Pancreas (tissue), 10 donors: ENCODE results near the gene PARL. TPM values are rescaled to one million over a fixed set of nuclear protein-coding genes. Genes with fewer than 3 reads are reported as not detected.

Experiments used
- ATAC-seq, 4 donors: fragments of 200-7000 bp; cut with Tn5 transposase; one replicate each; pipeline versions ENCODE4 v1.8.0 to v1.9.1; 2020; ENCODE audit warnings: mild to moderate bottlenecking in 4 of 4, moderate library complexity in 4 of 4
- DNase-seq, 6 donors: peaks; one replicate each; pipeline ENCODE4 v3.0.0-alpha.2; 2020
- FAIRE-seq: peaks from 2 replicates; lab custom pipeline; 2012; peaks lifted over from hg19 to GRCh38; lab: Jason Lieb, UNC
- H3K27ac ChIP-seq, 4 donors: fragments of 200-600 bp; sonication (generic); 1 replicate in 3 of 4; 2 replicates in 1 of 4; pipeline versions ENCODE4 v1.5.0 to v1.8.0; 2020
- H3K27me3 ChIP-seq, 4 donors: fragments of 200-600 bp; one replicate each; pipeline ENCODE4 v1.8.0; 2021
- H3K36me3 ChIP-seq, 3 donors: fragments of 200-600 bp; sonication (generic) in 1 of 3; one replicate each; pipeline versions ENCODE4 v1.5.0 to v1.8.0; 2020 to 2021
- H3K4me1 ChIP-seq, 3 donors: fragments of 200-600 bp; one replicate each; pipeline ENCODE4 v1.8.0; 2021
- H3K4me3 ChIP-seq, 4 donors: fragments of 200-600 bp; sonication (generic) in 2 of 4; one replicate each; pipeline versions ENCODE4 v1.5.0 to v1.8.0; 2020 to 2021
- H3K9me3 ChIP-seq, 4 donors: fragments of 200-600 bp; one replicate each; pipeline ENCODE4 v1.8.0; 2021
- CTCF ChIP-seq, 4 donors: fragments of 200-600 bp; sonication (generic) in 3 of 4; IDR thresholded peaks; one replicate each; pipeline versions ENCODE4 v1.5.0 to v1.8.0; 2021; ENCODE audit warnings: antibody characterized with exemption in 4 of 4
- WGBS, 2 donors: extraction: QIAGEN DNeasy Blood & Tissue Kit; methylation state at CpG; one replicate each; pipeline ENCODE4 v1.1.7; 2013; 5-methylcytosine and 5-hydroxymethylcytosine counted together
- intact Hi-C, 3 donors: fragments of 100-400 bp; cut with DNase I; formaldehyde crosslinking; loops; one replicate each; pipeline versions ENCODE4 v1.11.1 to v1.14.2; 2022
- polyA plus RNA-seq, 2 donors: library from polyadenylated mRNA; stranded (reverse); fragments of 200-250 nt; gene quantifications; one replicate each; pipeline ENCODE4 v1.2.3, GENCODE V29; 2013
- total RNA-seq, 6 donors: library from RNA; stranded (reverse); fragmentation: NEBNext Ultra II Directional in 4 of 6; extraction: Animal tissue kit (Norgen Biotek cat#: 25700) in 4 of 6; gene quantifications; one replicate each; pipeline versions ENCODE4 v1.2.1 to v1.2.4, GENCODE V29; 2021 to 2023
- donor health status: healthy with polysubstance abuse.
- donor health status: DM: no; HTN: no; CAD: no; lungs with moderate emphysema.
- donor health status: DM: no; HTN: no; CAD: no.
- donor health status: control.
- donor health status: control.
- donor health status: Bipolar disorder and iron deficiency.
- donor health status: DM: yes; HTN: yes; CAD: no.
- donor health status: DM: no; HTN: no; CAD: no.
- donor health status: DM: no; HTN: no; CAD: no.
- donor health status: DM: yes; HTN: yes; CAD: no.

The PARL gene
- total and polyA plus RNA-seq, 8 donors, result 26.4 to 65.8 (median 36.1) TPM

GRCh38 chr3:183825456-183826161 is 59.1 kb downstream of the PARL start, which contains the start of gene MAP6D1:
Gene MAP6D1, minus strand, starts transcription at chr3:183825577. Its CDS starts 30 bp downstream, at chr3:183825547.
- Histone ChIP-seq H3K4me3 (peak within 1 kb of the TSS; percentile 42 to 84 (median 58)), H3K27ac (peak within 1 kb of the TSS; percentile 28 to 53 (median 48)), H3K36me3 (peaks cover 0 to 10% (median 0%) of the 10 kb centered on the region in 3 donors), H3K9me3 (no peaks in the 10 kb centered on the region), H3K4me1 (peaks cover 0 to 7% (median 0%) of the 10 kb centered on the region in 3 donors), H3K27me3 (no peaks in the 10 kb centered on the region)
- DNase-seq, result peak; percentile 39 to 82 (median 54)
- peak; percentile 50 to 80 (median 66) for ATAC-seq
- 3 to 6% methylated on average over 37 to 69 of the region's 69 CpGs for WGBS, 2 donors
- intact Hi-C loops, result no loop called here
- FAIRE-seq, result no peak
- no peak for TF ChIP-seq CTCF (IDR thresholded peaks at IDR 0.05)

- DNase-seq, result peak in 4 of 6 donors; percentile 23 to 81 (median 54)
- no peaks in the 10 kb centered on the region for H3K9me3 ChIP-seq
- H3K27ac ChIP-seq, result peak overlapping the region in 2 of 4 donors; percentile 26 to 44
- 2% methylated on average over 47 to 88 of the region's 88 CpGs for WGBS, 2 donors
- ATAC-seq, result peak; percentile 53 to 65 (median 61)
- H3K36me3 ChIP-seq, result peaks cover 0 to 3% (median 0%) of the 10 kb centered on the region in 3 donors
- H3K27me3 ChIP-seq, result no peaks in the 10 kb centered on the region
- no peak for FAIRE-seq
- H3K4me3 ChIP-seq, result peak overlapping the region; percentile 42 to 84 (median 58)
- TF ChIP-seq CTCF (IDR thresholded peaks at IDR 0.05), result no peak
- H3K4me1 ChIP-seq, result peaks cover 0 to 7% (median 0%) of the 10 kb centered on the region in 3 donors
- intact Hi-C loops, result no loop called here
These were observed 59.8 kb downstream of the PARL start for GRCh38 chr3:183824761-183825455.

GRCh38 chr3:183823963-183824362 is 60.7 kb downstream of the PARL start:
- Histone ChIP-seq H3K4me3 (peak overlapping the region in 2 of 4 donors; percentile 66 to 84), H3K4me1 (peaks cover 0 to 7% (median 0%) of the 10 kb centered on the region in 3 donors), H3K36me3 (no peaks in the 10 kb centered on the region), H3K27ac (no peak overlapping the region), H3K27me3 (no peaks in the 10 kb centered on the region), H3K9me3 (no peaks in the 10 kb centered on the region)
- ATAC-seq, result no peak
- no peak for FAIRE-seq
- no peak for DNase-seq
- WGBS, 2 donors, result 69 to 73% methylated on average over 5 of the region's 5 CpGs
- no peak for TF ChIP-seq CTCF (IDR thresholded peaks at IDR 0.05)
- intact Hi-C loops, result no loop called here

GRCh38 chr3:183822631-183823030 is 62.0 kb downstream of the PARL start:
- intact Hi-C loops, result no loop called here
- Histone ChIP-seq H3K27me3 (no peaks in the 10 kb centered on the region), H3K4me1 (peaks cover 0 to 7% (median 0%) of the 10 kb centered on the region in 3 donors), H3K4me3 (no peak overlapping the region), H3K36me3 (no peaks in the 10 kb centered on the region), H3K27ac (no peak overlapping the region), H3K9me3 (no peaks in the 10 kb centered on the region)
- TF ChIP-seq CTCF (IDR thresholded peaks at IDR 0.05), result no peak
- DNase-seq (no peak), ATAC-seq (no peak), FAIRE-seq (no peak)
- 94 to 98% methylated on average over 13 of the region's 13 CpGs for WGBS, 2 donors
